IMR-90 (cell line): ENCODE data around the gene AKR1C2. TPM values are rescaled to one million over a fixed set of nuclear protein-coding genes. Genes with fewer than 3 reads are reported as not detected.

ENCODE experiments used
- ATAC-seq: fragments of 200-7000 bp; cut with Tn5 transposase; 2 replicates; pipeline ENCODE4 v1.9.1; 2020; ENCODE audit warnings: low read depth, mild to moderate bottlenecking, moderate library complexity
- BruUV-seq: library from RNA; stranded (reverse); fragments of 400-500 nt; replicated peaks from 2 replicates; lab custom pipeline; 2021; lab: Mats Ljungman, UMichigan
- CTCF ChIA-PET: fragments of 300-600 bp; formaldehyde crosslinking; extraction: SDS; loops from one replicate; lab custom pipeline; 2021; ENCODE audit warnings: antibody characterized with exemption; lab: Yijun Ruan, JAX
- POLR2A ChIA-PET: fragments of 300-600 bp; sonication (Branson Sonifier 250); formaldehyde crosslinking; loops from one replicate; lab custom pipeline; 2022; ENCODE audit warnings: antibody characterized with exemption; ENCODE audit not compliant: unreplicated experiment; lab: Charles Lee
- DNase-seq: peaks from one replicate; pipeline ENCODE4 v3.0.0; 2013
- H2AFZ ChIP-seq: replicated peaks from 2 replicates; pipeline ENCODE3; 2013; ENCODE audit warnings: low read length, mild to moderate bottlenecking; ENCODE audit not compliant: poor library complexity
- H2AK5ac ChIP-seq: 2 replicates; pipeline ENCODE4 v1.6.1; 2013; ENCODE audit warnings: low read depth, low read length, inconsistent platforms
- H2AK9ac ChIP-seq: replicated peaks from 2 replicates; pipeline ENCODE3; 2013; ENCODE audit warnings: mild to moderate bottlenecking, low read depth, low read length, moderate library complexity; ENCODE audit not compliant: poor library complexity
- H2BK120ac ChIP-seq: 2 replicates; pipeline ENCODE4 v1.6.1; 2013; ENCODE audit warnings: low read depth, low read length, inconsistent platforms
- H2BK15ac ChIP-seq: 3 replicates; pipeline ENCODE4 v1.6.1; 2013; ENCODE audit warnings: low read depth, low read length, inconsistent platforms
- H2BK20ac ChIP-seq: 2 replicates; pipeline ENCODE4 v1.6.1; 2013; ENCODE audit warnings: low read depth, mild to moderate bottlenecking, inconsistent platforms, low read length, moderate library complexity
- H2BK5ac ChIP-seq: 2 replicates; pipeline ENCODE4 v1.6.1; 2013; ENCODE audit warnings: mild to moderate bottlenecking, low read depth, low read length, inconsistent platforms; ENCODE audit not compliant: poor library complexity, severe bottlenecking
- H3K14ac ChIP-seq: replicated peaks from 2 replicates; pipeline ENCODE4 v1.6.1; 2013; ENCODE audit warnings: low read depth, low read length, inconsistent platforms
- H3K18ac ChIP-seq: 2 replicates; pipeline ENCODE4 v1.6.1; 2013; ENCODE audit warnings: low read depth, low read length, control low read depth
- H3K23ac ChIP-seq: 2 replicates; pipeline ENCODE4 v1.6.1; 2013; ENCODE audit warnings: low read depth, low read length, inconsistent platforms
- H3K27ac ChIP-seq: 2 replicates; pipeline ENCODE4 v1.5.1; 2013; ENCODE audit warnings: mild to moderate bottlenecking, control low read depth, low read length; ENCODE audit not compliant: insufficient read depth
- H3K27me3 ChIP-seq: 2 replicates; pipeline ENCODE4 v1.6.1; 2013; ENCODE audit warnings: low read length; ENCODE audit not compliant: control insufficient read depth, insufficient read depth
- H3K36me3 ChIP-seq: 2 replicates; pipeline ENCODE4 v1.6.1; 2013; ENCODE audit warnings: low read length, mixed read lengths; ENCODE audit not compliant: control insufficient read depth, insufficient read depth
- H3K4ac ChIP-seq: 2 replicates; pipeline ENCODE4 v1.6.1; 2013; ENCODE audit warnings: low read depth, low read length, inconsistent platforms
- H3K4me1 ChIP-seq: 2 replicates; pipeline ENCODE4 v1.6.1; 2013; ENCODE audit warnings: low read length, mixed read lengths; ENCODE audit not compliant: control insufficient read depth, insufficient read depth
- H3K4me2 ChIP-seq: 2 replicates; pipeline ENCODE4 v1.6.1; 2013; ENCODE audit warnings: low read depth, mild to moderate bottlenecking, control low read depth, low read length, moderate library complexity
- H3K4me3 ChIP-seq: 2 replicates; pipeline ENCODE4 v1.5.1; 2013; ENCODE audit warnings: low read depth, mild to moderate bottlenecking, control low read depth, low read length, moderate library complexity; ENCODE audit not compliant: insufficient read depth
- H3K56ac ChIP-seq: 2 replicates; pipeline ENCODE4 v1.6.1; 2013; ENCODE audit warnings: low read length, inconsistent platforms; ENCODE audit not compliant: insufficient read depth; ENCODE audit errors: extremely low read depth
- H3K79me1 ChIP-seq, 2 experiments: 2 replicates each; pipeline ENCODE4 v1.6.1; 2013; ENCODE audit warnings: low read length in 2 of 2, inconsistent platforms in 1 of 2, low read depth in 1 of 2
- H3K9ac ChIP-seq: 2 replicates; pipeline ENCODE4 v1.6.1; 2013; ENCODE audit warnings: low read depth, low read length, control low read depth
- H3K9me1 ChIP-seq: 2 replicates; pipeline ENCODE4 v1.6.1; 2013; ENCODE audit warnings: low read length, inconsistent platforms; ENCODE audit not compliant: insufficient read depth
- H3K9me3 ChIP-seq: 2 replicates; pipeline ENCODE4 v1.6.1; 2013; ENCODE audit warnings: low read length; ENCODE audit not compliant: control insufficient read depth, insufficient read depth
- H4K20me1 ChIP-seq: 2 replicates; pipeline ENCODE4 v1.6.1; 2013; ENCODE audit warnings: low read length, inconsistent platforms; ENCODE audit not compliant: insufficient read depth
- H4K5ac ChIP-seq: 2 replicates; pipeline ENCODE4 v1.6.1; 2013; ENCODE audit warnings: mild to moderate bottlenecking, low read depth, low read length, control low read depth
- H4K8ac ChIP-seq, 2 experiments: 2 replicates each; pipeline ENCODE4 v1.6.1; 2013; ENCODE audit warnings: low read depth in 2 of 2, low read length in 2 of 2, control low read depth in 1 of 2, inconsistent platforms in 1 of 2
- H4K91ac ChIP-seq: 2 replicates; pipeline ENCODE4 v1.6.1; 2013; ENCODE audit warnings: low read depth, low read length, inconsistent platforms; ENCODE audit not compliant: insufficient read depth
- BHLHE40 ChIP-seq: fragments of 150-350 bp; IDR thresholded peaks from 2 replicates; pipeline ENCODE4 v1.6.1; 2016; ENCODE audit warnings: mild to moderate bottlenecking, low read depth, low read length
- CEBPB ChIP-seq: IDR thresholded peaks from 2 replicates; pipeline ENCODE4 v1.6.1; 2012; ENCODE audit warnings: low read depth, low read length, improper control_type of control experiment
- CHD1 ChIP-seq: IDR thresholded peaks from 2 replicates; pipeline ENCODE4 v1.6.1; 2012; ENCODE audit warnings: low read depth, low read length, improper control_type of control experiment
- FOS ChIP-seq: fragments of 150-350 bp; IDR thresholded peaks from 2 replicates; pipeline ENCODE4 v1.6.1; 2016; ENCODE audit warnings: low read depth, low read length
- MAFK ChIP-seq: IDR thresholded peaks from 2 replicates; pipeline ENCODE4 v1.6.1; 2012; ENCODE audit warnings: low read depth, low read length, improper control_type of control experiment
- MAZ ChIP-seq: IDR thresholded peaks from 2 replicates; pipeline ENCODE4 v1.6.1; 2012; ENCODE audit warnings: low read depth, mild to moderate bottlenecking, low read length, improper control_type of control experiment, moderate library complexity, borderline replicate concordance
- MXI1 ChIP-seq: IDR thresholded peaks from 2 replicates; pipeline ENCODE4 v1.6.1; 2012; ENCODE audit warnings: low read depth, mild to moderate bottlenecking, low read length, moderate library complexity, borderline replicate concordance
- NFE2L2 ChIP-seq: fragments of 150-350 bp; IDR thresholded peaks from 2 replicates; pipeline ENCODE4 v1.6.1; 2016; ENCODE audit warnings: low read depth, mild to moderate bottlenecking, low read length
- POLR2A ChIP-seq: IDR thresholded peaks from 2 replicates; pipeline ENCODE4 v1.6.1; 2012; ENCODE audit warnings: mild to moderate bottlenecking, low read depth, low read length
- RAD21 ChIP-seq: IDR thresholded peaks from 2 replicates; pipeline ENCODE4 v1.6.1; 2012; ENCODE audit warnings: low read length, improper control_type of control experiment
- RCOR1 ChIP-seq: IDR thresholded peaks from 2 replicates; pipeline ENCODE4 v1.6.1; 2012; ENCODE audit warnings: mild to moderate bottlenecking, low read length, improper control_type of control experiment; ENCODE audit not compliant: insufficient replicate concordance
- RFX5 ChIP-seq: IDR thresholded peaks from 2 replicates; pipeline ENCODE4 v1.8.0; 2012; ENCODE audit warnings: low read depth, mild to moderate bottlenecking, low read length, moderate library complexity
- SMC3 ChIP-seq: fragments of 150-350 bp; IDR thresholded peaks from 2 replicates; pipeline ENCODE4 v1.6.1; 2016; ENCODE audit warnings: low read depth, mild to moderate bottlenecking, antibody characterized with exemption, low read length, moderate library complexity
- WGBS, 2 experiments: methylation state at CpG; one replicate each; pipeline versions ENCODE4 v1.1.5 to v1.1.7; 2013; ENCODE audit warnings: missing lambda C conversion rate in 2 of 2; ENCODE audit not compliant: insufficient read length in 1 of 2; ENCODE audit errors: extremely low coverage in 2 of 2; 5-methylcytosine and 5-hydroxymethylcytosine counted together
- dilution Hi-C: fragments of 300-500 bp; cut with HindIII; formaldehyde crosslinking; loops from one replicate; pipeline ENCODE4 v1.14.3; 2018; ENCODE audit warnings: low sequenced_read_pairs; ENCODE audit not compliant: unreplicated experiment
- in situ Hi-C: fragments of 300-500 bp; cut with MboI; formaldehyde crosslinking; loops from 3 replicates; pipeline ENCODE4 v1.14.3; 2019; ENCODE audit warnings: low sequenced_read_pairs, inconsistent platforms, mixed read lengths
- intact Hi-C: fragments of 100-400 bp; cut with micrococcal nuclease; formaldehyde crosslinking; loops from 2 replicates; pipeline ENCODE4 v1.10.0; 2022
- polyA plus RNA-seq, 3 experiments: library from polyadenylated mRNA; depleted of rRNA; stranded (reverse); fragments of >200 nt; gene quantifications; 2 replicates each; pipeline ENCODE4 v1.2.3, GENCODE V29; 2012; ENCODE audit warnings: low replicate concordance in 1 of 3
- total RNA-seq: library from RNA; depleted of rRNA; stranded (reverse); fragments of >200 nt; gene quantifications from 2 replicates; pipeline ENCODE4 v1.2.3, GENCODE V29; 2012
- TF ChIP-seq, protein P1 (sequence below): fragments of 150-350 bp; IDR thresholded peaks from 2 replicates; pipeline ENCODE4 v1.6.1; 2017; ENCODE audit warnings: mild to moderate bottlenecking, antibody characterized with exemption, low read length, low read depth
- TF ChIP-seq, protein P2 (sequence below): fragments of 150-350 bp; IDR thresholded peaks from 2 replicates; pipeline ENCODE4 v1.6.1; 2016; ENCODE audit warnings: low read depth, mild to moderate bottlenecking, low read length, moderate library complexity, borderline replicate concordance
- TF ChIP-seq, protein P3 (sequence below): conservative IDR thresholded peaks from 2 replicates; pipeline ENCODE4 v1.5.1; 2012; ENCODE audit warnings: mild to moderate bottlenecking, low read depth, low read length, improper control_type of control experiment

AKR1C2 gene
- total and polyA plus RNA-seq, 2 of the 4 experiments (the other 2 are of a cell fraction) = 0.36 to 1.0 TPM

- Histone ChIP-seq H3K4me2 (no peak overlapping the region), H4K20me1 (no peaks in the 10 kb centered on the region), H2BK120ac (no peak overlapping the region), H2BK15ac (no peak overlapping the region), H3K27me3 (no peaks in the 10 kb centered on the region), H2BK5ac (no peak overlapping the region), H3K4me1 (no peaks in the 10 kb centered on the region), H3K4me3 (no peak overlapping the region), H2AK9ac (no peak overlapping the region), H3K27ac (no peak overlapping the region), H2AFZ (no peak overlapping the region), H3K56ac (no peak overlapping the region), H3K14ac (no peak overlapping the region), H3K79me1 (no peaks in the 10 kb centered on the region), H2AK5ac (no peak overlapping the region), H4K8ac (no peak overlapping the region), H3K4ac (no peak overlapping the region), H3K9ac (no peak overlapping the region), H3K23ac (no peak overlapping the region), H4K5ac (no peak overlapping the region), H3K9me1 (no peaks in the 10 kb centered on the region), H4K91ac (no peak overlapping the region), H2BK20ac (no peak overlapping the region), H3K36me3 (no peaks in the 10 kb centered on the region), H3K18ac (no peak overlapping the region), H3K9me3 (no peaks in the 10 kb centered on the region)
- ATAC-seq (no peak), DNase-seq (no peak)
- no TSS peak for BruUV-seq
- WGBS, 2 experiments = no CpG with 5 or more reads among the region's 4 CpGs
- ChIA-PET CTCF (no interaction called here), POLR2A (no interaction called here)
- in situ Hi-C loops = no loop called here
- no peak for TF ChIP-seq MAFK
- no peak for TF ChIP-seq CHD1
- TF ChIP-seq CEBPB = no peak
- TF ChIP-seq RFX5 = no peak
- no peak for TF ChIP-seq RCOR1
- TF ChIP-seq SMC3 = no peak
- TF ChIP-seq, protein P1, sequence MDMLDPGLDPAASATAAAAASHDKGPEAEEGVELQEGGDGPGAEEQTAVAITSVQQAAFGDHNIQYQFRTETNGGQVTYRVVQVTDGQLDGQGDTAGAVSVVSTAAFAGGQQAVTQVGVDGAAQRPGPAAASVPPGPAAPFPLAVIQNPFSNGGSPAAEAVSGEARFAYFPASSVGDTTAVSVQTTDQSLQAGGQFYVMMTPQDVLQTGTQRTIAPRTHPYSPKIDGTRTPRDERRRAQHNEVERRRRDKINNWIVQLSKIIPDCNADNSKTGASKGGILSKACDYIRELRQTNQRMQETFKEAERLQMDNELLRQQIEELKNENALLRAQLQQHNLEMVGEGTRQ = no peak
- no peak for TF ChIP-seq RAD21
- no peak for TF ChIP-seq MAZ
- TF ChIP-seq POLR2A = no peak
- TF ChIP-seq NFE2L2 = no peak
- TF ChIP-seq, protein P2, sequence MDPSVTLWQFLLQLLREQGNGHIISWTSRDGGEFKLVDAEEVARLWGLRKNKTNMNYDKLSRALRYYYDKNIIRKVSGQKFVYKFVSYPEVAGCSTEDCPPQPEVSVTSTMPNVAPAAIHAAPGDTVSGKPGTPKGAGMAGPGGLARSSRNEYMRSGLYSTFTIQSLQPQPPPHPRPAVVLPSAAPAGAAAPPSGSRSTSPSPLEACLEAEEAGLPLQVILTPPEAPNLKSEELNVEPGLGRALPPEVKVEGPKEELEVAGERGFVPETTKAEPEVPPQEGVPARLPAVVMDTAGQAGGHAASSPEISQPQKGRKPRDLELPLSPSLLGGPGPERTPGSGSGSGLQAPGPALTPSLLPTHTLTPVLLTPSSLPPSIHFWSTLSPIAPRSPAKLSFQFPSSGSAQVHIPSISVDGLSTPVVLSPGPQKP = no peak
- no peak for TF ChIP-seq MXI1
- TF ChIP-seq, protein P3, sequence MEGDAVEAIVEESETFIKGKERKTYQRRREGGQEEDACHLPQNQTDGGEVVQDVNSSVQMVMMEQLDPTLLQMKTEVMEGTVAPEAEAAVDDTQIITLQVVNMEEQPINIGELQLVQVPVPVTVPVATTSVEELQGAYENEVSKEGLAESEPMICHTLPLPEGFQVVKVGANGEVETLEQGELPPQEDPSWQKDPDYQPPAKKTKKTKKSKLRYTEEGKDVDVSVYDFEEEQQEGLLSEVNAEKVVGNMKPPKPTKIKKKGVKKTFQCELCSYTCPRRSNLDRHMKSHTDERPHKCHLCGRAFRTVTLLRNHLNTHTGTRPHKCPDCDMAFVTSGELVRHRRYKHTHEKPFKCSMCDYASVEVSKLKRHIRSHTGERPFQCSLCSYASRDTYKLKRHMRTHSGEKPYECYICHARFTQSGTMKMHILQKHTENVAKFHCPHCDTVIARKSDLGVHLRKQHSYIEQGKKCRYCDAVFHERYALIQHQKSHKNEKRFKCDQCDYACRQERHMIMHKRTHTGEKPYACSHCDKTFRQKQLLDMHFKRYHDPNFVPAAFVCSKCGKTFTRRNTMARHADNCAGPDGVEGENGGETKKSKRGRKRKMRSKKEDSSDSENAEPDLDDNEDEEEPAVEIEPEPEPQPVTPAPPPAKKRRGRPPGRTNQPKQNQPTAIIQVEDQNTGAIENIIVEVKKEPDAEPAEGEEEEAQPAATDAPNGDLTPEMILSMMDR = no peak
- no peak for TF ChIP-seq FOS
- no peak for TF ChIP-seq BHLHE40
- intact Hi-C loops = no loop called here
- dilution Hi-C loops = no loop called here
Observed at GRCh38 chr10:5042922-5043321, 39.3 kb upstream of the AKR1C2 start.
